ENCODE results near the gene CASP3.

DNA sequence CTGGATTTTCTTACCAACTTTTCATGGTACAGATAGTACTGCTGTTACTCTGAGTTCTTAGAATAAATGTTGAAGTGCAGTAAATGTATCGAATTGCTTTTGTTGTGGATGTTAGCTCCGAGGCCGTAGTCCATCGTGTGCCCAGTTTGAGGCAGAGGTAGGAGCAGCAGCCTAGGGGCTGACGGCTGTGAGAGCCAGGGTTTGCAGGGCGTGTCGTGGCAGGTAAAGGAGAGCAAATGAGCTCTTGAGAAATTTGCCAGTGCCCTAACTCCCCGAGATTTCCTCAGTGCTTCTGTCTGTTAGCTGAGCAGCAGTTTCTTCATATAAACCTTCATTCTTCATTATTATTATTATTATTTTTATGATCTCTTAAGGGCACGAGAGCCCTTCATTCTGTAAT is 21.9 kb upstream of the CASP3 start:
- TF ChIP-seq, protein P1, sequence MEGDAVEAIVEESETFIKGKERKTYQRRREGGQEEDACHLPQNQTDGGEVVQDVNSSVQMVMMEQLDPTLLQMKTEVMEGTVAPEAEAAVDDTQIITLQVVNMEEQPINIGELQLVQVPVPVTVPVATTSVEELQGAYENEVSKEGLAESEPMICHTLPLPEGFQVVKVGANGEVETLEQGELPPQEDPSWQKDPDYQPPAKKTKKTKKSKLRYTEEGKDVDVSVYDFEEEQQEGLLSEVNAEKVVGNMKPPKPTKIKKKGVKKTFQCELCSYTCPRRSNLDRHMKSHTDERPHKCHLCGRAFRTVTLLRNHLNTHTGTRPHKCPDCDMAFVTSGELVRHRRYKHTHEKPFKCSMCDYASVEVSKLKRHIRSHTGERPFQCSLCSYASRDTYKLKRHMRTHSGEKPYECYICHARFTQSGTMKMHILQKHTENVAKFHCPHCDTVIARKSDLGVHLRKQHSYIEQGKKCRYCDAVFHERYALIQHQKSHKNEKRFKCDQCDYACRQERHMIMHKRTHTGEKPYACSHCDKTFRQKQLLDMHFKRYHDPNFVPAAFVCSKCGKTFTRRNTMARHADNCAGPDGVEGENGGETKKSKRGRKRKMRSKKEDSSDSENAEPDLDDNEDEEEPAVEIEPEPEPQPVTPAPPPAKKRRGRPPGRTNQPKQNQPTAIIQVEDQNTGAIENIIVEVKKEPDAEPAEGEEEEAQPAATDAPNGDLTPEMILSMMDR (IDR thresholded peaks at IDR 0.05), result no peak
- TF ChIP-seq POLR2AphosphoS5 (IDR thresholded peaks at IDR 0.05) (no peak), POLR2A (IDR thresholded peaks at IDR 0.05) (no peak), EP300 (IDR thresholded peaks at IDR 0.05; ENCODE audit: low read depth) (no peak)
